GM18867 (cell line): Measurements from ENCODE around the gene ST3GAL4.
"Not testable (repeated sequence)": the region's sequence is repeated elsewhere in the genome, so short reads cannot be mapped to it uniquely, and the experiment has no call there.

Experiments used
- ATAC-seq: cut with Tn5 transposase; IDR thresholded peaks from one replicate; pipeline ENCODE4 v1.9.1; 2021; ENCODE audit warnings: mild to moderate bottlenecking, moderate library complexity; ENCODE audit not compliant: unreplicated experiment

Gene ST3GAL4

GRCh38 chr11:126383339-126384335 lies 28.2 kb downstream of the ST3GAL4 start:
- ATAC-seq, result no peak

DNA sequence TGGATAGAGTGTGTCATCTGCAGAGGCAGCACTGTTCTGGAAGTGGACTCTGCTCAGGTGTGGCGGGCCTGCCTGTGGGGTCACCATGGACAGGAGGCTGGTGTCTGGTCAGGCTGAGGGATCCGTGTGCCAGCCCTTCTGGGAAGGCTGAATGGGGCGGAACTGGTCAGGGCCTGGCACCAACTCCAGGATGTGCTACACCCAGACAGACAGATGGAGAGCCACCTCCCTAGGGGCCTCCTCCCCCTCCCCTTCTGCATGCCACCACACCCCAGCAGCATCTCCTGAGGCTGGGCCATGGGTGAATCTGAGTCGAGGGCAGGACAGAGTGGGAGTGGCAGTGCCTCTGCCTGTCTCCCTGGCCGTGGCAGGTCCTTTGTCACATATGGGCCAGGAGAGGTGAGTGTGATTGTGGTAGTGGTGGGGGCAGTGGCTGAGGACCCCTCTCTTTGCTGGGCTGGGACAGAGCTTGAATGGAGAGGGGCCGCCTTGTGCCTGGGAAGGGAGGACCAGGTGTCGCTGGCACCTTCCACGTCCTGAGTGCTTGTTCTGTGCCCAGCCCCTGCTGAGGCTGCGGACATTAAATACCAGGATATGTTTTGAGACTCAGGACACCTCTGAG lies 29.1 kb downstream of the ST3GAL4 start:
- no peak for ATAC-seq

DNA sequence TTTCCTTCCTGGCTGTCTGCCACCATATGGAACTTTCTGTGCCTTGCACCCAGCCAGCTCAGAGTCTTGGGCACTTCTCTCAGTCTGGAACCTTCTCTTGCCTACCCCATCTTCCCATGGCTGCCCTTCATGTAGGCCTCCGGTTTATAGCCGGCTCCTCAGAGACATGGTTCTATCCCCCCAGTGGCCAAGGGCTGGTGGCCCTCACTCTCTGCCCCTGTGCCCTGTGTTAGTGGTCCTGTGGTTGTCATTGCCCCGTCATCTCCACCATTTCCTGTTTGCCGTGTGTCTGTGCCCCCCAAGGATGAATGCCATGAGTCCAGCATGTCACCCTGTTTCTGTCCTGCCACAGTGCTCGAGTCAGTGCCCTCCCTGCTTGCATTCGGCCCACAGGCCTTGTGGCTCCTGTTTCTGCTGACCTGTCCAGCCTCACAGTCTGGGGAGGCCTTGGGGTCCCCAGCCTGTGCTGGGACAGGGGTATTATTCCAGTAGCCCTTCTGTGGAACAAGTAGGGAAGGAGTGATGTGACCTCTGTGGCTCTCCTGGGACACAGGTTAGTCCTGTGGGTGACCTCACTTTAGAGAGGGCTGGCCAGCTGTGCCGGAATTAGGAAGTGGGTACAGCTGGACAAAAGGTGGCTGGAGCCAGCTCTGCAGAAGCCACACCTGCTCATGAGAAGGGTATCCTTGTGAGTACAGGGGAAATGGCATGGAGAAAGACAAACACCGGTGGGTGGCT lies 30.7 kb downstream of the ST3GAL4 start:
- ATAC-seq, result no peak

DNA sequence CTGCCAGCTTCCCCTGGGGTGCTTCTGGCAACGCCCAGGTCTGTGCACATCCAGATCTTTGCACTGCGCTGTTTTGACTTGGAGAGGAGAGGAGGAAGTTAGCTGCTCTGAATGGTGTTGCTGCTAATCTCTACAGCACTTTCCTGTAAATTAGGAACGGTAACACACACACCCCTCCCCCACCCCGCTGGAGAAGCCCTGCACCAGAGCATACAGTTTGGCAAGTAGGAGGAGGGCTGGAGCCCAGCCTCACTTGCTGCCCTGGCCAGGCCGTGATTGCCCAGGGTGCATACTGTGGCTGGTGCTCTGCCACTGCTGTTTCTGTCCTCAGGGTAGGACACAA lies 31.2 kb downstream of the ST3GAL4 start:
- ATAC-seq, result not testable (repeated sequence)

GRCh38 chr11:126387857-126388256 lies 32.4 kb downstream of the ST3GAL4 start:
- no peak for ATAC-seq

GRCh38 chr11:126390272-126390867 lies 34.9 kb downstream of the ST3GAL4 start:
- ATAC-seq, result no peak

GRCh38 chr11:126391286-126391954 lies 35.9 kb downstream of the ST3GAL4 start:
- no peak for ATAC-seq

DNA sequence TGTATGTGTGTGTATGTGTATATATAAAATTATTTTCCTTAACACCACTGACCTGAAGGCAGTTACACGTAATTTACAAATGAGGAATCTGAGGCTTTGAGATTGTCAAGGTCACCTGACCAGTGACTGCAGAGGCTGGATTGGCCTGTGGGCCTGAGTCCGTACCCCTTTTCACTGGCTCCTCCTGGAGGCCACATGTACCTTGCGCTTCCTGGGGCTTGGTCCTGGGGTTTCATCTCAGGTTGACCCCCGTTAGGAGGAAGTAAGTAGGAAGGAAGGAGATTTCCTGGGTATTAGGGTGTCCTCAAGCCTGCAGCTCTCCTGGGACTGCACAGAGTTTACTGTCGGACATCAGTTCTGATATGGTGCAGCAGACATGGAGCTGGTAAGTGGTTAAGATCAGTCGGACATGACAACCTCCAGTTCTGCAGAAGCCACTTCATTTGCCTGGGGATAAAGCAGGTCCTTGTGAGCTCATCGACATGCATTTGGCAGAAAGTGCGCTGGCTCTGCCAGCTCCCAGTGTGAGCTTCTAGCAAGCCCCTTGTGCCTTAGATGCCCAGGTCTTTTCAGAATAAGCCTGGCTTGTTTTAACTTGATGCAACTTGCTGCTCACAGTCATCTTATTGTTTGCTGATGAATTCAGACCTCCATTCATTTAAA lies 36.6 kb downstream of the ST3GAL4 start:
- peak; percentile 85 for ATAC-seq

GRCh38 chr11:126392633-126393013 lies 37.1 kb downstream of the ST3GAL4 start:
- peak; percentile 7 for ATAC-seq

DNA sequence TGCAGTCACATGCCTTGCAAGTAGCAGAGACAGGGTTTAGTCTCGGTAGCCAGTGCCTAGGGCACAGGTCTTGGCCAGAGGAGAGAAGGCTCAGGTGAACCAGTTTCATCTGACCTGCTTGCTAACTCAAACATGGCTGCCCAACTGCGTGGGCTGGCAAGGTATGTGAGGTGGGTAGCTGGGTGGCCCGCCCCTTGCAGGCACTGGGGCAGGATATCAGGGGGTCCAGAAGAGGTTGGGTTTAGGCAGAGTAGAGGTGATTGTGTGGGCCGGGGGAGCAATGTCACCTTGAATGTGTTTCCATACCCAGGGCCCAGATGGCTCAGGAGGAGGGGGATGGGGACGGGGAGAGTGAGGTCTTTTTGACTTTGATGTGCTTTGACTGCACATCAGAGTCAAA lies 37.7 kb downstream of the ST3GAL4 start:
- ATAC-seq, result no peak

DNA sequence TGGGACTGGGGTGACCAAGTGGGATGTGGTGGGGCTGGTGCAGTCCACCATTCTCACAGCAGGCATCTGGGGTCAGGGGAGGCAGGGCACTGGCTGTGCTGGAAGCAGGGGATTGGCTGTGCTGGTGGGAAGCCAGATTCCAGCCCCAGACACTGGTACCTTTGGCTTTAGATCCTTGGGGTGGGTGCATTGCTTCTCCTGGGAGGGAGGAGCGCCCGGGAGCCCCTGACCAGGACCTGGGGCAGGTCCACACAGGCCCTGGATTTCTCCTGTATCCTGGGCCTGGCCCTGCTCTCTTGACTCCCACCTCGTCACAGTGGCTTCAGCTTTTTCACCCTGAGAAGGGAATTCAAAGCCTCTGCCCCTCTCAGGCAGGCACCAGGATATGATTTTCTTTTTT lies 38.5 kb downstream of the ST3GAL4 start:
- no peak for ATAC-seq

DNA sequence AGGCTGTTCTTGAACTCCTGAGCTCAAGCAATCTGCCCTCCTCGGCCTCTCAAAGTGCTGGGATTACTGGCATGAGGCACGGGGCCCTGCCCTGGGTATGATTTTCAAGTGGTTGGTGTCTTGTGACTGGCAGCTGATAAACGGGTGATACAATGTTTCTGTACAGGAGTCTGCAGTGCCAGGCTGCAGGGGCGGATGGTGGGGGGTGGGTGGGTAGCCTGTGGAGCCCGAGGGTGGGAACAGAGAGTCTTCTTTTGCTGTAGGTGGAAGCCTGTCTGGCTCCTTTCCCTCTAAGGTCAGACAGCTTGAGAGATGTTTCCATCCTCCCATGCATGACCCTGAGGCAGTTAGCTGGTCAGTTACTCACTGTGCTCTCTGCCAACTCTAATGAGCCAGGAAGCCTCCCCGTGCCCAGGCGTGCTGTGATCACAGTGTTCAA lies 39.2 kb downstream of the ST3GAL4 start:
- not testable (repeated sequence) for ATAC-seq

GRCh38 chr11:126395784-126396183 lies 40.3 kb downstream of the ST3GAL4 start:
- not testable (repeated sequence) for ATAC-seq

DNA sequence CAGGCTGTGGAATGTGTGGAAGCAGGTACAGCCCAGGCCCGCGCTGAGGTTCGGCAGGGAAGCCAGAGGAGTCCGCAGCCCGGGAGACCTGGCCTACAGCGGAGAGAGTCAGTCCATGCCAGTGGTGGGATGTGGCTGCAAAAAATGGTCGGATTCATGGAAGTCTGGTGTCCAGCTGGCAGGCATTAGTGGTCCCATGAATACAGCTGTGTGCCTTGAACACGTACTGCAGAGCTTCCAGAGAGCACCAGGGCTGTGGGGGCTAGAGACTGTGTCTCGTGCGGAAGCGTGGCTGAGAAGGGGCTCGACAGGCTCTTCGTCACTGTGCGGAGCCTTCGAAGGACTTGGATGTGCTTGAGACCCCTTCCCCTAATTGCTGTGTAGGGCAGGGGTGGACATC lies 40.8 kb downstream of the ST3GAL4 start:
- ATAC-seq, result not testable (repeated sequence)

DNA sequence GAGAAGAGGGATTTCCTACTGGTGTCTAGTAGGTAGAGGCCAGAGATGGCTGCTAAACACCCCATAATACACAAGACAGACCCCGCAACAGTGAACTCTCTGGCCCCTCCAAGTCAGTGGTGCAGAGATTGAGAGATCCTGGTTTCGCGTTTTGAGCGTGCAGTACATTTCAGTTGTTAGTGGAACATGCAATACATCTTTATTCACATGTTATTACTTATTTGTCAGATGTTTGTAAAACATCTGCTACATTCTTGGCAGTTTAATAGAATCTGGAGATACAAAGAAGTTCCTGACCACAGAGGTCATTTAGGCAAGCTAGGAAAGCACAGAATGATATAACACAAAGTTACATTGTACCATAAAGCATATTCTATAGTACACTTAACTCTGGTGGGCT lies 41.5 kb downstream of the ST3GAL4 start:
- no peak for ATAC-seq

DNA sequence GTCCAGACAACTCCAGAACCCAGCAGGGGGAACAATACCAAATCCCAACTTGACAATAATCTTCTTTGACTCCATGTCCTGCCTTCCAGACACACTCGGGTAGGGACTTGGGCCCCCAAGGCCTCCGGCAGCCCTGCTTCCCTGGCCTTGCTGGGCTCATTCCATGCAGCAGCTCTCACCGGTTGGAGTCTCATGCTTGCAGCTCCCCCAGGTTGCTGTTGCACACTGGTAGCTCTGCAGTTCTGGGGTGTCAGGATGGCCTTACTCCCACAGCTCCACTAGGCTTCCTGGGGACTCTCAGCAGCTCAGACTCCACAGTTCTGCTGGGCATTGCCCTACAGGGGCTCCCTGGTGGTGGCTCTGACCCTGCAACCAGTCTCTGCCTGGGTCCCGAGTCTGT lies 42.8 kb downstream of the ST3GAL4 start:
- no peak for ATAC-seq

DNA sequence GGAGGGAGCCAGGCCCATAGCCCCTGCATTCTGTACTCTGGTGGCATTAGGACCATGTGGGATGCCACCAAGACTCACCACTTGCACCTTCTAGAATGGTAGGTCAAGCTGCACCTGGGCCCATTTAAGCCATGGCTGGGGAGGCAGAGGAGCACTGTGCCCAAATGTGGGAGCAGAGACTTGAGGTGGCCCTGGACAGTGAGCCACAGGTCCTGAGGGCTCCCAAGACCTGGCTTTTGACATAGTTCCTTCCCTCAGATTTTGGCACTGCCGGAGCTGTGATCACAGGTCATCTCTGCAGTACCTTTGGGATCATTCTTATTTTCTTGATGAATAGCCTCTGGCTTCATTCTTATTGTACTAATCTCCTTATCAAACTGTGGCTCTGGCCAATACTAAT lies 43.2 kb downstream of the ST3GAL4 start:
- ATAC-seq, result no peak

DNA sequence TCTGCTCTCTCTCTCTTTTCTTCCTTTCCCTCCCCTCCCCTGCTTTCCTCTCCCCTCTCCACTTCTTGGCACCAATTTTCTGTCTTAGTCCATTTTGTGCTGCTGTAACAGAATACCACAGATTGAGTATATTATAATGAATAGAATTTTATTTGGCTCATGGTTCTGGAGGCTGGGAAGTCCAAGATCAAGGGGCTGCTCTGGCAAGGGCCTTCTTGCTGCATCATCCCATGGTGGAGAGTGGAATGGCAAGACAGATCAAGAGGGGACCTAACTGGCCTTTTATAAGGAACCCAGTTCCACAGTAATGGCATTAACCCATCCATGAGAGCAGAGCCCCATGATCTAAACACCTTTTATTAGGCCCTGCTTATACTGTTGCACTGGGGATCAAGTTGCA lies 44.5 kb downstream of the ST3GAL4 start:
- no peak for ATAC-seq

DNA sequence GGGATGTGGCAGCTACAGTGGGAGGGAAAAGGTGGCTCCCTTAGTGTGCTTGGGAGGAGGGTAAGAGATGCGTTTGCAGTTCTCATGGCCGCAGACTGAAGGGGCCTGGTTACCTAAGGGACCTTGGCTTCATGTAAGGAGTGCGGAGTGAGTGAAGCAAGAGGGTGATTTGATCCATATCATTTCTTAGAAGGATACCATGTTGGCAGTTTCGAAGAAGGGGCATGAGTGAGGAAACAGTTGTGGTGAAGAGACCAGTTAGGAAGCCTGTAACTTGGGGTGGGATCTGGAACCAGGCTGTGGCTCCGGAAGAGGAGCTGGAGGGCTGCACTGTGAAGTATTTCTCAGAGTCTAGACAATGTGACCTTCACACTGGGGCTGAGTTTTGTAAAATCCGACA lies 45.0 kb downstream of the ST3GAL4 start:
- no peak for ATAC-seq

DNA sequence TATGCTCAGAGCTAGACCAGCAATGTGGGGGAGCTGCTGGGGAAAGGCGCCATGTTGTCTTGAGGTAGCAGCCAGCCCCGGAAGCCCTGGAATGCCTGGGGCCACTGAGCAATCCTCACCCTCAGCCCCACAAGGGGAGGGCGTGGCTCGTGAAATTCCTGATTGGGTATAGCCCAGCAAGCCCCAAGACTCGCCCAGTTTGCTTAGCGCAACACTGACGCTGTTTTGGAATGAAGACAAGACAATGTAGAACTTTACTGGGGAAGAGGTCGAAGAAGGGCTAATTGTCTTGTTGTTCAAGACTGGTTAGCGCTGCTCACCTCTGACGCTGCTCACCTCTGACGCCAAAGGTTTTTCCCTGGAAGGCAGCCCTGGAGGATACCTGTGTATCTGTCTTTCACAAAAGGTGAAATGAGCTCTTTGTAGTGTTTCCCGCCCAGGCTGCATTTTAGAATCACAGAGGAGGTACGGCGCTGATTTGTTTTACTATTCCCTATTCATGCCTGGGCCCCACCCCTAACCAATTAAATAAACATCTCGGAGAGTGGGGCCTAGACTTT lies 47.6 kb downstream of the ST3GAL4 start:
- ATAC-seq, result no peak
